Gastroesophageal sphincter (tissue), 3 donors: ENCODE data around the gene IL9R.

Experiments used
- CTCF ChIP-seq, 4 experiments: fragments of 200-600 bp in 2 of 4; fragments of 450-650 bp in 2 of 4; sonication (generic) in 1 of 4; IDR thresholded peaks; one replicate each; pipeline ENCODE4 v1.5.1; 2017 to 2019; ENCODE audit warnings: antibody characterized with exemption in 4 of 4, mild to moderate bottlenecking in 2 of 4, moderate library complexity in 2 of 4
- EP300 ChIP-seq: sonication (generic); formaldehyde crosslinking; IDR thresholded peaks from one replicate; pipeline ENCODE4 v1.6.1; 2017; ENCODE audit warnings: antibody characterized with exemption, mild to moderate bottlenecking
- POLR2A ChIP-seq, 2 donors: fragments of 450-650 bp; IDR thresholded peaks; one replicate each; pipeline ENCODE4 v1.6.1; 2017; ENCODE audit warnings: antibody characterized with exemption in 2 of 2, mild to moderate bottlenecking in 2 of 2, moderate library complexity in 1 of 2
- POLR2AphosphoS5 ChIP-seq: sonication (generic); formaldehyde crosslinking; IDR thresholded peaks from one replicate; pipeline ENCODE4 v1.6.1; 2017; ENCODE audit warnings: antibody characterized with exemption

- TF ChIP-seq CTCF (IDR thresholded peaks at IDR 0.05) (no peak), POLR2AphosphoS5 (no peak), POLR2A (IDR thresholded peaks at IDR 0.05) (no peak), EP300 (no peak)
These were observed 4.1 kb downstream of the IL9R start for GRCh38 chrX:156001667-156002021.
